ENCODE measurements around the gene JUND. TPM values are rescaled to one million over a fixed set of nuclear protein-coding genes. Genes with fewer than 3 reads are reported as not detected.
A peak's percentile ranks its signal among the peaks of the same experiment; 100 is the strongest.

Gene JUND
- total RNA-seq, 2 experiments from 2014 or later = 527 to 530 TPM

- no peak for ATAC-seq
- Mint-ChIP-seq H3K36me3 (ENCODE audit: low read depth) (peaks cover 51% of the 10 kb centered on the region), H3K4me1 (ENCODE audit: low read depth) (peaks cover 58% of the 10 kb centered on the region), H3K9me3 (no peaks in the 10 kb centered on the region), H3K27ac (peak overlapping the region; percentile 91), H3K27me3 (no peaks in the 10 kb centered on the region), H3K4me3 (peak overlapping the region; percentile 85)
- ChIA-PET POLR2A (interaction anchor here (0.9 to 23.1 kb wide), 11 partner anchors 8 to 128 kb away, joined by 3 to 592 read pairs (median 8); partner anchors contain the start of genes JUND and MPV17L2), CTCF (interaction anchor here (0.9 to 11.0 kb wide), 15 partner anchors 13 to 116 kb away, joined by 3 to 330 read pairs (median 5); partner anchors contain the start of genes IQCN and JUND)
- no peak for TF ChIP-seq CTCF (IDR thresholded peaks at IDR 0.05)
- intact Hi-C loops (cut with micrococcal nuclease) = no loop called here
- no peak for DNase-seq
Observed at GRCh38 chr19:18320865-18321733, 39.7 kb upstream of the JUND start.

- Mint-ChIP-seq H3K4me1 (ENCODE audit: low read depth) (peaks cover 63% of the 10 kb centered on the region), H3K9me3 (no peaks in the 10 kb centered on the region), H3K36me3 (ENCODE audit: low read depth) (peaks cover 54% of the 10 kb centered on the region), H3K27me3 (no peaks in the 10 kb centered on the region), H3K27ac (peak overlapping the region; percentile 91), H3K4me3 (peak overlapping the region; percentile 85)
- no peak for ATAC-seq
- no peak for DNase-seq
- TF ChIP-seq CTCF (IDR thresholded peaks at IDR 0.05) = no peak
- POLR2A ChIA-PET = interaction anchor here (1.2 to 23.1 kb wide), 4 partner anchors 10 to 41 kb away, joined by 5 to 592 read pairs (median 66); partner anchors contain the start of gene JUND
- intact Hi-C loops (cut with micrococcal nuclease) = no loop called here
- CTCF ChIA-PET = interaction anchor here (0.9 to 11.0 kb wide), 5 partner anchors 9 to 69 kb away, joined by 3 to 330 read pairs (median 13); partner anchors contain the start of gene JUND
Observed at GRCh38 chr19:18319591-18320135, 38.2 kb upstream of the JUND start.

GRCh38 chr19:18317961-18318800 is 36.8 kb upstream of the JUND start:
- Mint-ChIP-seq H3K9me3 (no peaks in the 10 kb centered on the region), H3K4me3 (peak overlapping the region; percentile 85), H3K27ac (peak overlapping the region; percentile 91), H3K36me3 (ENCODE audit: low read depth) (peaks cover 66% of the 10 kb centered on the region), H3K4me1 (ENCODE audit: low read depth) (peaks cover 57% of the 10 kb centered on the region), H3K27me3 (no peaks in the 10 kb centered on the region)
- ChIA-PET CTCF (interaction anchor here (0.9 to 11.0 kb wide), 8 partner anchors 10 to 94 kb away, joined by 3 to 330 read pairs (median 6); partner anchors contain the start of gene JUND), POLR2A (interaction anchor here (0.6 to 23.1 kb wide), 9 partner anchors 13 to 130 kb away, joined by 3 to 592 read pairs (median 3); partner anchors contain the start of gene JUND)
- TF ChIP-seq CTCF (IDR thresholded peaks at IDR 0.05) = no peak
- intact Hi-C loops (cut with micrococcal nuclease) = no loop called here
- ATAC-seq = peak; percentile 55
- DNase-seq = peak; percentile 68

GRCh38 chr19:18313398-18313797 is 32.0 kb upstream of the JUND start:
- Mint-ChIP-seq H3K4me3 (no peak overlapping the region), H3K4me1 (ENCODE audit: low read depth) (peaks cover 33% of the 10 kb centered on the region), H3K9me3 (no peaks in the 10 kb centered on the region), H3K36me3 (ENCODE audit: low read depth) (peaks cover 43% of the 10 kb centered on the region), H3K27me3 (no peaks in the 10 kb centered on the region), H3K27ac (peak overlapping the region; percentile 38)
- DNase-seq (no peak), ATAC-seq (no peak)
- TF ChIP-seq CTCF (IDR thresholded peaks at IDR 0.05) = no peak
- CTCF ChIA-PET = interaction anchor here (1.0 to 11.0 kb wide), 2 partner anchors 9 to 34 kb away, joined by 3 to 330 read pairs; partner anchors contain the start of genes JUND and LSM4
- POLR2A ChIA-PET = interaction anchor here (1.3 to 23.1 kb wide), 3 partner anchors 8 to 40 kb away, joined by 4 to 592 read pairs (median 20); partner anchors contain the start of genes JUND and LSM4
- intact Hi-C loops (cut with micrococcal nuclease) = no loop called here
